ENCODE measurements around the gene GLOD4. TPM values are rescaled to one million over a fixed set of nuclear protein-coding genes. Genes with fewer than 3 reads are reported as not detected.

GLOD4 gene
- total RNA-seq, 1 experiment from 2014 or later = 69.7 TPM

- no peaks in the 10 kb centered on the region for H3K27me3 ChIP-seq (replicated peaks; ENCODE audit: control insufficient read depth, insufficient read depth, low read length)
- Mint-ChIP-seq H3K27me3 (ENCODE audit: insufficient read depth, unreplicated experiment) (no peaks in the 10 kb centered on the region), H3K36me3 (ENCODE audit: insufficient read depth, unreplicated experiment) (peaks cover 26% of the 10 kb centered on the region), H3K4me1 (ENCODE audit: low read depth, unreplicated experiment) (no peaks in the 10 kb centered on the region), H3K27ac (ENCODE audit: unreplicated experiment) (no peak overlapping the region), H3K9me3 (ENCODE audit: unreplicated experiment) (no peaks in the 10 kb centered on the region), H3K4me3 (ENCODE audit: unreplicated experiment) (no peak overlapping the region)
- POLR2A ChIA-PET = no interaction called here
- no peak overlapping the region for H3K4me3 ChIP-seq (ENCODE audit: low read depth, low read length)
- H3K9me3 ChIP-seq = no peaks in the 10 kb centered on the region
- BruUV-seq (replicated peaks) = no TSS peak
- intact Hi-C loops (cut with micrococcal nuclease; ENCODE audit: unreplicated experiment) = no loop called here
- CTCF ChIA-PET = no interaction called here
- TF ChIP-seq CTCF (IDR thresholded peaks at IDR 0.05; ENCODE audit: insufficient read depth in 1 of 2, low read depth in 1 of 2, low read length in 1 of 2, severe bottlenecking in 1 of 2, unreplicated experiment in 1 of 2) = no peak
- no peak for DNase-seq
- H3K4me1 ChIP-seq = no peaks in the 10 kb centered on the region
- no peaks in the 10 kb centered on the region; the same call in 1 of the 2 replicates for H3K36me3 ChIP-seq (ENCODE audit: control insufficient read depth, insufficient read depth, low read length)
Observed at GRCh38 chr17:798246-798645, 16.2 kb upstream of the GLOD4 start.

- H3K27ac Mint-ChIP-seq (ENCODE audit: unreplicated experiment) = no peak overlapping the region
- no peak for TF ChIP-seq CTCF (IDR thresholded peaks at IDR 0.05; ENCODE audit: insufficient read depth in 1 of 2, low read depth in 1 of 2, low read length in 1 of 2, severe bottlenecking in 1 of 2, unreplicated experiment in 1 of 2)
- no peaks in the 10 kb centered on the region for H3K9me3 Mint-ChIP-seq (ENCODE audit: unreplicated experiment)
Observed at GRCh38 chr17:797236-797840, 15.3 kb upstream of the GLOD4 start.

GRCh38 chr17:796609-797008 is 14.5 kb upstream of the GLOD4 start:
- H3K4me3 ChIP-seq (ENCODE audit: low read depth, low read length) = no peak overlapping the region

More at GRCh38 chr17:797236-797840, 15.3 kb upstream of the GLOD4 start:
- Mint-ChIP-seq H3K4me1 (ENCODE audit: low read depth, unreplicated experiment) (no peaks in the 10 kb centered on the region), H3K36me3 (ENCODE audit: insufficient read depth, unreplicated experiment) (peaks cover 28% of the 10 kb centered on the region), H3K4me3 (ENCODE audit: unreplicated experiment) (no peak overlapping the region), H3K27me3 (ENCODE audit: insufficient read depth, unreplicated experiment) (no peaks in the 10 kb centered on the region)
- no TSS peak for BruUV-seq (replicated peaks)
- Histone ChIP-seq H3K27me3 (replicated peaks; ENCODE audit: control insufficient read depth, insufficient read depth, low read length) (no peaks in the 10 kb centered on the region), H3K4me3 (ENCODE audit: low read depth, low read length) (no peak overlapping the region), H3K9me3 (no peaks in the 10 kb centered on the region), H3K4me1 (no peaks in the 10 kb centered on the region), H3K36me3 (ENCODE audit: control insufficient read depth, insufficient read depth, low read length) (no peaks in the 10 kb centered on the region)
- intact Hi-C loops (cut with micrococcal nuclease; ENCODE audit: unreplicated experiment) = no loop called here
- no peak for DNase-seq
- POLR2A ChIA-PET = no interaction called here
- CTCF ChIA-PET = no interaction called here

More at GRCh38 chr17:796609-797008, 14.5 kb upstream of the GLOD4 start:
- Mint-ChIP-seq H3K36me3 (ENCODE audit: insufficient read depth, unreplicated experiment) (peaks cover 35% of the 10 kb centered on the region), H3K27ac (ENCODE audit: unreplicated experiment) (no peak overlapping the region), H3K27me3 (ENCODE audit: insufficient read depth, unreplicated experiment) (no peaks in the 10 kb centered on the region), H3K9me3 (ENCODE audit: unreplicated experiment) (no peaks in the 10 kb centered on the region), H3K4me1 (ENCODE audit: low read depth, unreplicated experiment) (no peaks in the 10 kb centered on the region), H3K4me3 (ENCODE audit: unreplicated experiment) (no peak overlapping the region)
- Histone ChIP-seq H3K9me3 (no peaks in the 10 kb centered on the region), H3K36me3 (ENCODE audit: control insufficient read depth, insufficient read depth, low read length) (no peaks in the 10 kb centered on the region), H3K4me1 (no peaks in the 10 kb centered on the region), H3K27me3 (replicated peaks; ENCODE audit: control insufficient read depth, insufficient read depth, low read length) (no peaks in the 10 kb centered on the region)
- TF ChIP-seq CTCF (IDR thresholded peaks at IDR 0.05; ENCODE audit: insufficient read depth in 1 of 2, low read depth in 1 of 2, low read length in 1 of 2, severe bottlenecking in 1 of 2, unreplicated experiment in 1 of 2) = no peak
- no peak for DNase-seq
- CTCF ChIA-PET = no interaction called here
- POLR2A ChIA-PET = no interaction called here
- BruUV-seq (replicated peaks) = no TSS peak
- intact Hi-C loops (cut with micrococcal nuclease; ENCODE audit: unreplicated experiment) = no loop called here

Data from Caco-2 (cell line).